DND-41 (cell line): ENCODE data around the gene C14orf180.

Source experiments
- CTCF ChIP-seq: IDR thresholded peaks from 2 replicates; pipeline ENCODE4 v1.5.1; 2012; ENCODE audit warnings: borderline replicate concordance, low read length, moderate library complexity, mild to moderate bottlenecking; ENCODE audit not compliant: poor library complexity, severe bottlenecking; ENCODE audit errors: extremely low read depth
- EZH2 ChIP-seq: IDR thresholded peaks from 3 replicates; pipeline ENCODE4 v1.6.1; 2012; ENCODE audit warnings: borderline replicate concordance, low read depth, mild to moderate bottlenecking, moderate library complexity, low read length, inconsistent platforms; ENCODE audit not compliant: severe bottlenecking

GRCh38 chr14:104590240-104590965, 10.8 kb downstream of the C14orf180 start:
- TF ChIP-seq CTCF (no peak), EZH2 (no peak)
